ENCODE results near the gene POLR2L.

DNA sequence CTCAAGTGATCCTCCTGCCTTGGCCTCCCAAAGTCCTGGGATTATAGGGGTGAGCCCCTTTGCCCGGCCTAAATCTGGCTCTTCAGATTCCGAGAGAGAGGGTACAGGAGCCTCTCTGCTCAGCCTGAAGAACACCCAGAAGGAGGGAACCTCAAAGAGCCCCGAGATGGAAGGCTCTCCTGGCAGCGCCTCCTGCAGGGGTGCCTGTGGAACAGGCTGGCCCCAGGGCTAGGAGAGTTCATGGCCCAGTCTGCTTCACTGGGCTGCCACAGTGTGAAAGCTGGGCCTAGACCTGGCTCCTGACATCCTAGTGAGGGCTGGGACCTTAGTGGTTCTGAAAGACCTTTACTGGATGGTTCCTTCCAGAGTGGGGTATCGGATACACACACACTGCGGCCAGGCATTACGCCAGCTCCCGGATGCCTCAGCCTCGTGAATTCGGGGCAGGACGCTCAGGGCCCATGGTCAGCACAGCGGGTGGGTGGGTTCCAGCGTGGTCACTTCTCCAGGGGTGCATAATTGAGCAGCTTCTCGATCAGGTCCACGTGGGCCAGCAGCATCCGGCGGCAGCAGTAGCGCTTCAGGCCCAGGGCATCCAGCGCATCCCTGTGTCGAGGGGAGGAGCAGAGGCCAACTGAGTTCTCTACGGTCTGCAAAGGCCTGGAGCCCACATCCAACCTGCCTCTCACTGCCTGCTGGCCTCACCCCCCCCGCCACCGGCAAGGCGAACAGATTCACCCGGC is 2.3 kb downstream of the POLR2L start:
- TF ChIP-seq ZNF564 (CRISPR knock-in tag; IDR thresholded peaks at IDR 0.05), result no peak
- TF ChIP-seq, protein P1, sequence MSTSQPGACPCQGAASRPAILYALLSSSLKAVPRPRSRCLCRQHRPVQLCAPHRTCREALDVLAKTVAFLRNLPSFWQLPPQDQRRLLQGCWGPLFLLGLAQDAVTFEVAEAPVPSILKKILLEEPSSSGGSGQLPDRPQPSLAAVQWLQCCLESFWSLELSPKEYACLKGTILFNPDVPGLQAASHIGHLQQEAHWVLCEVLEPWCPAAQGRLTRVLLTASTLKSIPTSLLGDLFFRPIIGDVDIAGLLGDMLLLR (CRISPR knock-in tag; IDR thresholded peaks at IDR 0.05), result no peak
- no peak for TF ChIP-seq ZNF207 (IDR thresholded peaks at IDR 0.05; ENCODE audit: borderline replicate concordance)
- no peak for TF ChIP-seq ZFP36 (IDR thresholded peaks at IDR 0.05; ENCODE audit: borderline replicate concordance, low read depth, low read length, partially characterized antibody)
- TF ChIP-seq SIN3B (IDR thresholded peaks at IDR 0.05; ENCODE audit: low read length), result no peak
- TF ChIP-seq, protein P2, sequence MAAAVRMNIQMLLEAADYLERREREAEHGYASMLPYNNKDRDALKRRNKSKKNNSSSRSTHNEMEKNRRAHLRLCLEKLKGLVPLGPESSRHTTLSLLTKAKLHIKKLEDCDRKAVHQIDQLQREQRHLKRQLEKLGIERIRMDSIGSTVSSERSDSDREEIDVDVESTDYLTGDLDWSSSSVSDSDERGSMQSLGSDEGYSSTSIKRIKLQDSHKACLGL (CRISPR knock-in tag; IDR thresholded peaks at IDR 0.05), result no peak
- no peak for TF ChIP-seq TGIF2 (CRISPR knock-in tag; IDR thresholded peaks at IDR 0.05)
- no peak for TF ChIP-seq EED (CRISPR knock-in tag; IDR thresholded peaks at IDR 0.05)
- TF ChIP-seq NR2F1 (CRISPR knock-in tag; IDR thresholded peaks at IDR 0.05), result no peak
- peak; percentile 12; the same call in 1 of the 2 replicates for TF ChIP-seq POLR2AphosphoS5 (IDR thresholded peaks at IDR 0.05; ENCODE audit: low read depth, low read length)
- TF ChIP-seq ARID2 (CRISPR knock-in tag; IDR thresholded peaks at IDR 0.05; ENCODE audit: borderline replicate concordance), result no peak
- TF ChIP-seq RAD21 (CRISPR knock-in tag; IDR thresholded peaks at IDR 0.05), result no peak
- no peak for TF ChIP-seq ZNF792 (CRISPR knock-in tag; IDR thresholded peaks at IDR 0.05)
- no peak for TF ChIP-seq TAF1 (CRISPR knock-in tag; IDR thresholded peaks at IDR 0.05)
